Suppressor macrophage treated with lipopolysaccharide for 4 hours (primary cell): ENCODE results near the gene AP5M1.
"Not testable (repeated sequence)": the region's sequence is repeated elsewhere in the genome, so short reads cannot be mapped to it uniquely, and the experiment has no call there.

ENCODE experiments used
- DNase-seq: peaks from one replicate; pipeline ENCODE4 v3.0.0-alpha.2; 2020

Gene AP5M1

DNA sequence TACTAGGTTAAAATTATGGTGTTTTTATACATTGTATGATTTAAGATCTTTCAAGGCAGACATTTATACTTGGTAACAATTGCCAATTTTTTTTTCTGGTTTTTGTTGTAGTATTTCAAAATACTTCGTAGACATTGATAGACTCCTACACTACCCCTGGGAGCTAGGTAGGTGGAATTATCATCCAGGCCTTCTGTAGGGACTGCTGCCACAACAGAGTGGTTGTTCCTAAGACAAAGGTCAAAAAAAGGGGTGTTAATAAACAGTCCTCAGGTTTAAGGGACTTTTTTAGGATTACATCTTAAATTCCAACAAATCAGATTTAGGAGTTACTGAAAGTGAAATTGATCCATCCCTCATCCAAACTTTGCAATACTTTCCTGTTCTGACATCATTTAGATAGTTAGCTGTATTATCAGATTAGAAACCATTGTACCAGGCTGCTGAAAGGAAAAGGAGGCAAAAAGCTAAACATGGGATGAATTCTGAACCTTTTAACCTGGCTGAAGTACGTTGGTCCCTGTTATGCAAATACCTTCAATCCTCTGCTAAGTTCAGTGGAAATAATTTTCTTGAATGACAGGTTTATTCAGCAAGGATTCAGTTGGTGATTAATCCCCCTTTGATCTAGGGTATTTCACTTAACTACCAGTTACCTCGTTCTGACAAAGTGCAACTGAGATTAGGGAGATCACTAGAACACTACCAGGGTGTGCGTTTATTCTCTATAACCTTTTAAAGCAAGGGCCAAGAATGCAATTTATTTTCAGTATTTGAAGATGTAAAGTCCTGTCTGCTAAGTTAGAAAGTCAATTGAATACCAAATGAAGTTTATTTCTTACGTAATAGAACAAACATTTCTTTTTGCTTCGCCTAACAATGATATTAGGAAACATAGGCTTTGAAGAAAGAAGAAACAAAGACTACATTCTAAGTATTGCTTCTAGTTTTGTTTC, 23.2 kb downstream of the AP5M1 start:
- DNase-seq, result no peak

DNA sequence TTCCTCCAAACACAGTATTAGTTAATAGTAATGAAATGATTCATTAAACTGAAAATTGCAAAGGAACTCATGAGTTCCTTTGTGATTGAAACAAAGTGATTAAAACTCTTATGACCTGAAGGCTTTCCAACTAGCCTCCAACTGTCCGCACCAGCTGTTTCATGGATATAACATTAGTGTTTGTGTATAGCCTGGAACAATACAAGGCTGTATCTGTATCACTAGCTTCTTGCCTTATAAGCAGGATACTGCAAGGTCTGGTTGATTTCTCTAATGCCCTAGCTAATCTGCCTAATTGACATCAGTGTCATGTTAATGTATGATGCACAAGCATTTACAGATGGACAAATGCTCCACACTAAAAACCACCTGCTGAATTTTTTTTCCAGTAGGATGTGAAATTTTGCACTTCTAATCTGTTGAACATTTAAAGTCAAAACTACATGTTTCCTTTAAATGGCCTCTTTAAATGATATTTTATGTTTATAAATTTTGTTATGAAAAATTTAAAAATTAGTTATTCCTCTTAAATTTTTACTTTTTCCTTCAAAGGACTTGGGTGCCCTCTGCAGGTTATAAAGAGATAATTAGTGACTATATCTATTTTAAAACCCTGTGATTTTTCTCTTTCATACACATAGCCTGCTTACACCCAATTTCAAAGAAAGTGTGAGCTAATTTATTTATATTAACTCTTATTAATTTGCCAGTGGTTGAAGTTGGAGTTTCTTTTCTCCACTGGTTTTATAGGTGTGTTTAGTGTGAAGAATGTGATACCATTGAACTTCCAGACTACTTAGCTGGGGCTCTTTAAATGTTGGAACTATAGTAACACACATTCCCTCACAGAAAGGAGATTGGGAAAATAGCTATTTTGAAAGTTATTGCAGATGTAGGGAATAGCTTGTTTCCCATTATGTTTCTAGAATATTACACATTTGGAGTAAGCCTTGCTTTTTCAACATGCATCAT, 25.4 kb downstream of the AP5M1 start:
- DNase-seq, result peak; percentile 34

DNA sequence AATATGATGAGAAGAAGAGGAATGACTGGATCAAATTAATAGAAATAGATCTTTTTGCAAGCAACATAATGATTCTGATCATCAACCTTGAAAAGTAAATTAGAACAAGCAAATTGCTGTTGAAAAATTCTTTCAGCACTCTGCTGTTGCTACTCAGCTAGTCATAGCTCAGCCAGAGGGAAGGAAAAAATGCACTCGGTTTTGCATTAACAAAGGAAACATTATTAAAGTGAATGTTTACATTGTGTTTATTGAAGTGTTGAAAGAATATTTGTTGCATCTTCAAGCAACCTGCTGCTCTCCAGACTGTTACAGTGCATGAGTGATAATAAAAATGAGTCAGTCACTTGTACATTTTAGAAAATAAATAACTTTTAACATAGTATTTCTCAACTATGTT, 26.5 kb downstream of the AP5M1 start:
- no peak for DNase-seq

DNA sequence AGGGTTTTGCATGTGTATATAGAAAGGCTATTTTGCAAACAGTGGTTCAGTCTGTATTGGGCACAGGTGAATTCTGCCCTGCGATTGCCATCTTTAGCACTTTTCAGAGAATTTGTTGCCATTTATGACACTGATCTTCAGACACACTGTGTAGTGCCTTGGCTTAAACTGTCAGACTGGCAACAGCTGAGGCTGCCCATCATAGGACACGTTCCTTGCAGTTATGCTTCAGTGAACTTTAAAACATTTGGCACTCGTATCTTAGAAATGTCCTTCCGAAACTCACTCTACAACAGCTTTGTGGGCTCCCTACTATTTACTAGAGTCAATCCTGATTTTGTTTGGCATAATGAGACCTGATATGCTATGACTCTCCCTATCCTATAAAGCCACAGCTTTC, 29.1 kb downstream of the AP5M1 start:
- DNase-seq, result no peak

DNA sequence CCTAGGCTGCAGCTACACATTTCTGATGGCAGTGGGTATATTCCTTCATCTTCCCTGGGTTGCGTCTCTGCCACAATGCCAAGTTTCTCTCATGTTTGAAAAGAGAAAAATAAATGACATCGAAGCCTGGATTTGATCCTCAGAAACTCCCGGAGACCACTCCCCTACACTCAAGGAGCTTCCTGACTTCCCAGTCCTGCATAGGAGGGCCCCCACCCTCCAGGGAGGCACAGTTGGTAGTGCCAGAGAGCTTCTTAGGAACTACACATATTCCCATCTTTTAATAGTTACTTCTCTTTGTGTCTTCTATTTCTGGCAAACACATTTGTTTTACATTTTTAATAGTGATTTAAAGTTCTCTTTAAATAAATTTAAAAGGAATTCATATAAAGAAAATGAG, 30.7 kb downstream of the AP5M1 start:
- no peak for DNase-seq

DNA sequence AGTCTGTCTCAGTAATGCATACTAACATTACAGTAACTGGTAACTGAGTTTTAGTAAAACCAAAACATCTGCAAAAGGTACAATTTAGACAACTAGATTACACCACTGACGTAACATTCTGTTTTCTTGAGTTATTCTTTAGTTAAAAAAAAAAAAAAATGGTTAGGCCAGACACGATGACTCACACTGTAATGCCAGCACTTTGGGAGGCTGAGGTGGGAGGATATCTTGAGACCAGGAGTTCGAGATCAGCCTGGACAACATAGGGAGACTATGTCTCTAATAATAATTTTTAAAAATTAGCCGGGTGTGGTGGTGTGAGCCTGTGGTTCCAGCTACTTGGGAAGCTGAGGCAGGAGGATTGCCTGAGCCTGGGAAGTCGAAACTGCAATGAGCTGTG, 34.1 kb downstream of the AP5M1 start:
- no peak for DNase-seq

DNA sequence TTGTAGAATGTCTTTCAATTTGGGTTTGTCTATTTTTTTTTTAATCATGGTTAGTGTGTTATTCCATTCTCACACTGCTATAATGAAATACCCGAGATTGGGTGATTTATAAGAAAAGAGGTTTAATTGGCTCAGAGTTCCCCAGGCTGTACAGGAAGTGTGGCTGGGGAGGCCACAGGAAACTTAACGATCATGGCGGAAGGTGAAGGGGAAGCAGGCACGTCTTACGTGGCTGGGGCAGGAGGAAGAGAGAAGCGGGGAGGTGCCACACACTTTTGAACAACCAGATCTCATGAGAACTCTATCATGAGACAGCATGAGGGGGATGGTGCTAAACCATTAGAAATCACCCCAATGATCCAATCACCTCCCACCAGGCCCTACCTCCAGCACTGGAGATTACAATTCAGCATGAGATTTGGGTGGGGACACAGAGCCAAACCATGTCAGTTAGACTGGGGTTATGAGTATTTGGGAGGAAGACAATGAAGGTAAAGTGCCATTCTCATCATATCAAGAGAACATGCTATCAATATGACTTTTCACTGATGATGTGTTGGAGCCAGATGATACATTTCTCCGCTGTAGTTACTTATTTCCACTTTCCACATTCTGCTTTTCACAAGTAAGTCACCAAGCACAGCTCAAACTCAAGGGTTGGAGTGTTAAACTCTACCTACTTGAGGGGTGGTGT, 45.8 kb downstream of the AP5M1 start:
- no peak for DNase-seq

DNA sequence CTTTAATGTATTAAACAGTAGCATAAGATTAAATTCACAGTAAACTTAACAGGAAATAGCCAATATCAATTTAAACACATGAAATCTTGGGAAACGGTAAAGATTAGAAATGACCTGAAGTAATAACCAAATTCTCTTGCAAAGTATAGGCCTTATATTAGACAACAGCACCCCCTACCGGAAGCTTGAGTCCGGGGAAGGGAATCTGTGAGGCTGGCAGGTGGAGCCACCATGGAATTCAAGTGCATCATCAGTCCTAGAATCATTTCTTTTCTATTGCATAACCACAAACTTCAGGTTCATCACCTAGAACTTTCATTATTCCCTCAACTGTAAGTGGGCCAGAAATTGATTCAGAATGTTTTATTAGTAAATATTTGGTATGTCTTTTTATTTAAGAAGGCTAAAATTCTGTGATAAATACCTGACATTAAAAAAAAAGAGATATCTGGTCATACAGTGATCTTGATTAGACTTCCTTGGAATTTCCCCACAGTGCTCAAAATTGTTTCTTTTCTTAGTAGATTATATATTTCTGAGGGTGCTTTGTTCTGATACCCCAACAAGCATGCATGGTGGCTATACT, 48.6 kb downstream of the AP5M1 start:
- DNase-seq, result peak; percentile 85

DNA sequence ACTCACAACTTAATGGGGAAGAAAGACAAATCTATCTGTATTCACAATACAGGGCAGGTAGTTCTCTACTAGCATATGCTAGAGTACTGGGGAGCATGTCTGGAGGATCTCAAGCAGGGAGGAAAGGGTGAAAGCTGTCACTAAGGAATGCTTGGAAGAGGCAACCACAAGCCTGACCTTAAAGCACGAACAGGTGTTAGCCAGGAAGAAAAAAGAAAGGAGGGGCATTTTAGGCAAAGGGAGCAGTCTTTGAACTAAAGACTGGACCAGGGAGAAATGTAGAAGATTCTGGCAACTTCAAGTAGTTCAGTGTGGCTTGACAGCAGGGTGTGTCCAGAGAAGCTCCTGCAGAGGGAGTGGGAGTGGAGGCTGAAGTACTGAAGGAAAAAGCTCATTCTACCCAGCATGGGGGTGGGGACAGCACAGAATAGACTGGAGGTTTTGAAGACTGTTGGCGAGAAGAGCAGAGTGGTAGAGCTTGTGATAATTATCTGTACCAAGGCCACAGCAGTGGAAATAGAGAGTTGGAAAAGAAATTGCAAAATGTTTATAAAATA, 50.9 kb downstream of the AP5M1 start:
- DNase-seq, result no peak

DNA sequence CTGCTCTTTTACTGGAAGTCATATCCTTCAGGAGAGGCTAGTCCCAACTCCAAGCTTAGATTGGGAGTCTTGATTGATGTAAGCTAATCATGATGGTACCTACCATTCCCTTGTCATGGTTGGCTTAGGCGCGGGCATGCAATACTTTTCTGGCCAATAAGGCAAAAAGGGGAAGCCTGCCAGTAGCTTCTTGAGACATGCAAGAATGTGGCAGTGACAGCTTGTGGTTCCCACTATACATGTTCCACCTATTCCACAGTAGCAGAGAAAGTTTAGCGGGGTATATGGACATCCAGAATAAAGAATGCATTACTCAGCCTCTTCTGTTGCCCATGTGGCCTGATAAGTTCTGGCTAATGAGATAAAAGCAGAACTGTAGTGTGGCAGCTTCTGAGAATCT, 55.0 kb downstream of the AP5M1 start:
- DNase-seq, result no peak

DNA sequence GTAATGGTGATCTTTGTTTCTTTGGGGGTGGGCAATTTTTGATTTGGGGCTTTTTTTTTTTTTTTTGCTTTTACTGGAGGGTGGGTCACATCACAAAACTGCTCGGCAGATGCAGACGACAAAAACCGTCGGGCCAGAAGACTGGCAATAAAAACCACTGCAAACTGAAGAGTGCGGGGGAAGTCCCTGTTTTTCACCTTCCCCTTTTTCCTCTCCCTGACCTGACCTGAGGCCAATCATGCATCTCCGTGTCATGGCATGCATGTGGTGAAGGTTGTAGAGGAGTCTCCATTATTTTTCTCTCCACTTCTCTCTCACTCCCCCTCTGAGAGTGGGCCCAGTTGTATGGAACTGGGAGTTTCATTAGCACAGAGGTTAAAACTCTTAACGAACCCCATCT, 57.5 kb downstream of the AP5M1 start:
- DNase-seq, result no peak

DNA sequence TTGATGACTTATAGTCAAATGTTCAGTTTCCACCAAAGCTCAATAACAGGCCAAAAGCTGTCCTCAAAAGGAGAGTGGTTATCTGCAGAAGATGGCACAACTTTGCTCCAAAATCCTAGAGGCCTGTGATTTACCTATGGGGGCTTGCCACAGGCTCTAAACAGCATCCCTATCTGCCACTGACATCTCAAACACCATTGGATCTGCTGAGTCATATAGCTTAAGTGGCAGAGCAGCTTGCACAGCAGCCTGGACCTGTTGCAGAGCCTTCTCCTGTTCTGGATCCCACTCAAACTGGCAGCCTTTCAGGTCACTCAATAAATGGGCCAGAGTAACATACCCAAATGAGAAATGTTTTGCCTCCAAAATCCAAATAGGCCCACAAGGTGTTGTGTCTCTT, 61.1 kb downstream of the AP5M1 start:
- DNase-seq, result no peak

DNA sequence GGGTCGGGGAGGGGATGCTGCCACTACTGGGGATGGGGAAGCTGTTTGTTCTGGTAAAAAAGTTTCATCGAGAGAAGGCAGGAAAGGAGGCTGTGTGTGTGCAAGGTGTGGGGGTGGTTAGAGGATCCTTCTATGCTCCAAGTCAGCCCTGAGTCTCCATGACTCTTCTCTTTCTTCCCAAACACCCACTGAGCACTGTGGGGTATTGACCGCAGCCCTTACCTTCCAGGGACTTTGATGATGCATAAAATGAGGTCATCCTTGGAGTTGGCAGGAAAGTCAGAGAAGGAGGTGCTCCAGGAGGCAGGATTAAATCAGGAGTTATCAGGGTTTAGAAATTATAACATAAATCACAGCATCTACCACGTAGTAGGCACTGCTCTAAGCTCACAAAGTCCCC, 63.7 kb downstream of the AP5M1 start:
- not testable (repeated sequence) for DNase-seq

DNA sequence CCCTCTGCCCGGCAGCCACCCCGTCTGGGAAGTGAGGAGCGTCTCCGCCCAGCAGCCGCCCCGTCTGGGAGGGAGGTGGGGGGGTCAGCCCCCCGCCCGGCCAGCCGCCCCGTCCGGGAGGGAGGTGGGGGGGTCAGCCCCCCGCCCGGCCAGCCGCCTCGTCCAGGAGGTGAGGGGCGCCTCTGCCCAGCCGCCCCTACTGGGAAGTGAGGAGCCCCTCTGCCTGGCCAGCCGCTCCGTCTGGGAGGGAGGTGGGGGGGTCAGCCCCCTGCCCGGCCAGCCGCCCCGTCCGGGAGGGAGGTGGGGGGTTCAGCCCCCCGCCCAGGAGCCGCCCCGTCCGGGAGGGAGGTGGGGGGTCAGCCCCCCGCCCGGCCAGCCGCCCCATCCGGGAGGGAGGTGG, 65.0 kb downstream of the AP5M1 start:
- DNase-seq, result not testable (repeated sequence)

DNA sequence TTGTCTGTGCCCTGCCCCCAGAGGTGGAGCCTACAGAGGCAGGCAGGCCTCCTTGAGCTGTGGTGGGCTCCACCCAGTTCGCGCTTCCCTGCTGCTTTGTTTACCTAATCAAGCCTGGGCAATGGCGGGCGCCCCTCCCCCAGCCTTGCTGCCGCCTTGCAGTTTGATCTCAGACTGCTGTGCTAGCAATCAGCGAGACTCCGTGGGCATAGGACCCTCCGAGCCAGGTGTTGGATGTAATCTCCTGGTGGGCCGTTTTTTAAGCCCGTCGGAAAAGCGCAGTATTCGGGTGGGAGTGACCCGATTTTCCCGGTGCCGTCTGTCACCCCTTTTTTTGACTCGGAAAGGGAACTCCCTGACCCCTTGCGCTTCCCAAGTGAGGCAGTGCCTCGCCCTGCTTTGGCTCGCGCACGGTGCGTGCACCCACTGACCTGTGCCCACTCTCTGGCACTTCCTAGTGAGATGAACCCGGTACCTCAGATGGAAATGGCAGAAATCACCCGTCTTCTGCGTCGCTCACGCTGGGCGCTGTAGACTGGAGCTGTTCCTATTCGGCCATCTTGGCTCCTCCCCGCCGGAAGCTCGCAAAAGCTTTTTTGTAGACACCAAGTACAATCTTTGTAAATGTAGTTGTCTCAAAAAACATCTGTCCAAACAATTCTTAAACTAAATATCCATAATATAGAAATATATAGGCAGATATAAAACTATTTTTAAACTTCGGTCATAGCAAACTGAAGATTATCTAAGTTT, 75.0 kb downstream of the AP5M1 start:
- DNase-seq, result not testable (repeated sequence)

DNA sequence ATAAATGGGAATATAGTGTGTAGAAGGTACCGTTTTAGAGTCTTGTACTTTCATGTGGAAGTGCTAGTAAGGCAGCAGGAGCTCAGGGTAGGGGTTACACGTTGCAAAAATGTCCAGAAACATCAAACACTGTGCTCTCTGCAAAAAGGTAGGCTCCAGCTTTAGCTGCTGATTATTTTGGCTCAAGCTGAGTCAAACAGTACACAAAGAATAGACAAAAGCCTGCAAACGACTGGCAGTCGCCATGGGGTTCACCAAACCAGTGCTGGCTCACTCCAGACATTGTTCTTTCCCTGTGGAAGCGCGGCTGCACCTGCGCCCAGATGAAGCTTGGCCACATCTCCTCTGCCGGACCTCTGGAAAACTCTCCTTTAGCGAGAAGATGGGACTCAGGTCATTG, 76.3 kb downstream of the AP5M1 start:
- no peak for DNase-seq

DNA sequence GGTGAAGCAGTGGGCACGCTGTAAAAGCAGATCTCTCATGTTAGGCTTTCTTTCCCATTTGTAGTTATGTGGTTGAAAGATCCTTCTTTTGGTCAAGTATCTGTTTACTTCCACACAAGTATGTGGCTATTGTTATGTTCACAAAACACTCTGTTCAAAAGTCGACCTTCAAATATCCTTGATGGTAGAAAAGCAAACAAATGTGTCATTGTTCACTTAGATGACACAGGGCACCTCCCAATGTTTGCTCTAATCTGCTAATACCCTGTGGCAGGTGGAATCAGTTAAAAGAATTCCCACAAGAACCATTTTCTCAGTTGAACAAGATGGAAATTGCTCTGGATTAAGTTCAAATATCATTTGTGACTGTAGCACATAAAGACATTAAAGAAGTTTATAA, 78.0 kb downstream of the AP5M1 start:
- no peak for DNase-seq
